Activated T-cell treated with anti-CD3 and anti-CD28 coated beads, Interleukin-2, amount 50 U/mL, for 24 hours (primary cell): ENCODE data around the gene PROB1.
"Not testable (repeated sequence)": the region's sequence is repeated elsewhere in the genome, so short reads cannot be mapped to it uniquely, and the experiment has no call there.

Source experiments
- DNase-seq: peaks from one replicate; pipeline ENCODE4 v3.0.0-alpha.2; 2020
- H3K27ac Mint-ChIP-seq: 2 replicates; pipeline ENCODE4 v1.8.0; 2020; ENCODE audit warnings: mild to moderate bottlenecking, mixed read lengths
- H3K27me3 Mint-ChIP-seq: 2 replicates; pipeline ENCODE4 v1.8.0; 2020; ENCODE audit warnings: mixed read lengths
- H3K36me3 Mint-ChIP-seq: 2 replicates; pipeline ENCODE4 v1.8.0; 2020; ENCODE audit warnings: low read depth, mixed read lengths
- H3K4me1 Mint-ChIP-seq: 2 replicates; pipeline ENCODE4 v1.8.0; 2020; ENCODE audit warnings: low read depth, mixed read lengths
- H3K4me3 Mint-ChIP-seq: 2 replicates; pipeline ENCODE4 v1.8.0; 2020; ENCODE audit warnings: mild to moderate bottlenecking, moderate library complexity, mixed read lengths
- H3K9me3 Mint-ChIP-seq: 2 replicates; pipeline ENCODE4 v1.8.0; 2020; ENCODE audit warnings: mixed read lengths

Gene PROB1

GRCh38 chr5:139392678-139393496 lies 2.0 kb downstream of the PROB1 start:
- H3K27ac Mint-ChIP-seq = peak overlapping the region; percentile 91
- H3K4me3 Mint-ChIP-seq = peak overlapping the region; percentile 90
- H3K36me3 Mint-ChIP-seq = peaks cover 36% of the 10 kb centered on the region
- H3K9me3 Mint-ChIP-seq = no peaks in the 10 kb centered on the region
- H3K27me3 Mint-ChIP-seq = no peaks in the 10 kb centered on the region
- DNase-seq = peak; percentile 88
- peaks cover 53% of the 10 kb centered on the region for H3K4me1 Mint-ChIP-seq

- Mint-ChIP-seq H3K4me1 (peaks cover 53% of the 10 kb centered on the region), H3K27ac (peak overlapping the region; percentile 91), H3K27me3 (no peaks in the 10 kb centered on the region), H3K4me3 (peak overlapping the region; percentile 90), H3K9me3 (no peaks in the 10 kb centered on the region), H3K36me3 (peaks cover 35% of the 10 kb centered on the region)
- no peak for DNase-seq
Measured at GRCh38 chr5:139392324-139392677, 2.6 kb downstream of the PROB1 start.

GRCh38 chr5:139391570-139392323 lies 3.2 kb downstream of the PROB1 start:
- Mint-ChIP-seq H3K9me3 (no peaks in the 10 kb centered on the region), H3K4me1 (peaks cover 50% of the 10 kb centered on the region), H3K36me3 (peaks cover 30% of the 10 kb centered on the region), H3K4me3 (peak overlapping the region; percentile 90), H3K27me3 (no peaks in the 10 kb centered on the region), H3K27ac (peak overlapping the region; percentile 95)
- no peak for DNase-seq

- Mint-ChIP-seq H3K4me3 (peak overlapping the region; percentile 90), H3K27ac (peak overlapping the region; percentile 95)
- no peak for DNase-seq
Measured at GRCh38 chr5:139390639-139391569, 4.0 kb downstream of the PROB1 start.

GRCh38 chr5:139389701-139390638 lies 4.9 kb downstream of the PROB1 start, which contains the start of gene MZB1:
TSS of gene MZB1 (minus strand) at chr5:139389913. CDS start at chr5:139389856, 57 bp downstream.
- H3K4me1 Mint-ChIP-seq = peaks cover 58% of the 10 kb centered on the region
- no peaks in the 10 kb centered on the region for H3K27me3 Mint-ChIP-seq
- H3K9me3 Mint-ChIP-seq = no peaks in the 10 kb centered on the region
- peak; percentile 78 for DNase-seq
- H3K27ac Mint-ChIP-seq = peak within 1 kb of the TSS; percentile 95
- H3K4me3 Mint-ChIP-seq = peak within 1 kb of the TSS; percentile 90
- peaks cover 19% of the 10 kb centered on the region for H3K36me3 Mint-ChIP-seq

More at GRCh38 chr5:139390639-139391569, 4.0 kb downstream of the PROB1 start:
- H3K27me3 Mint-ChIP-seq = no peaks in the 10 kb centered on the region
- H3K4me1 Mint-ChIP-seq = peaks cover 52% of the 10 kb centered on the region
- H3K36me3 Mint-ChIP-seq = peaks cover 25% of the 10 kb centered on the region
- H3K9me3 Mint-ChIP-seq = no peaks in the 10 kb centered on the region

- Mint-ChIP-seq H3K27ac (peak overlapping the region; percentile 57), H3K4me1 (peaks cover 63% of the 10 kb centered on the region), H3K4me3 (peak overlapping the region; percentile 23), H3K9me3 (no peaks in the 10 kb centered on the region), H3K36me3 (peaks cover 15% of the 10 kb centered on the region), H3K27me3 (no peaks in the 10 kb centered on the region)
- no peak for DNase-seq
Measured at GRCh38 chr5:139388198-139388821, 6.6 kb downstream of the PROB1 start.

GRCh38 chr5:139387611-139388197 lies 7.2 kb downstream of the PROB1 start:
- peaks cover 10% of the 10 kb centered on the region for H3K36me3 Mint-ChIP-seq
- H3K9me3 Mint-ChIP-seq = no peaks in the 10 kb centered on the region
- peak overlapping the region; percentile 23 for H3K4me3 Mint-ChIP-seq
- no peaks in the 10 kb centered on the region for H3K27me3 Mint-ChIP-seq
- DNase-seq = no peak
- H3K4me1 Mint-ChIP-seq = peaks cover 58% of the 10 kb centered on the region
- H3K27ac Mint-ChIP-seq = peak overlapping the region; percentile 57

GRCh38 chr5:139386956-139387355 lies 7.9 kb downstream of the PROB1 start:
- Mint-ChIP-seq H3K4me1 (peaks cover 56% of the 10 kb centered on the region), H3K27ac (peak overlapping the region; percentile 6)
- H3K9me3 Mint-ChIP-seq, H3K36me3 Mint-ChIP-seq, H3K27me3 Mint-ChIP-seq, H3K4me3 Mint-ChIP-seq, DNase-seq: not testable (repeated sequence)

GRCh38 chr5:139386050-139386438 lies 8.9 kb downstream of the PROB1 start:
- H3K27ac Mint-ChIP-seq = peak overlapping the region; percentile 77
- no peaks in the 10 kb centered on the region for H3K9me3 Mint-ChIP-seq
- DNase-seq = no peak
- peaks cover 48% of the 10 kb centered on the region for H3K4me1 Mint-ChIP-seq
- H3K27me3 Mint-ChIP-seq = no peaks in the 10 kb centered on the region
- no peak overlapping the region for H3K4me3 Mint-ChIP-seq
- peaks cover 2% of the 10 kb centered on the region for H3K36me3 Mint-ChIP-seq

GRCh38 chr5:139385061-139386049 lies 9.5 kb downstream of the PROB1 start:
- peaks cover 2% of the 10 kb centered on the region for H3K36me3 Mint-ChIP-seq
- H3K4me3 Mint-ChIP-seq = peak overlapping the region; percentile 49
- peaks cover 41% of the 10 kb centered on the region for H3K4me1 Mint-ChIP-seq
- H3K27me3 Mint-ChIP-seq = no peaks in the 10 kb centered on the region
- peak overlapping the region; percentile 77 for H3K27ac Mint-ChIP-seq
- DNase-seq = no peak
- H3K9me3 Mint-ChIP-seq = no peaks in the 10 kb centered on the region

GRCh38 chr5:139384591-139385051 lies 10.3 kb downstream of the PROB1 start:
- peaks cover 33% of the 10 kb centered on the region for H3K4me1 Mint-ChIP-seq
- no peak overlapping the region for H3K4me3 Mint-ChIP-seq
- H3K27me3 Mint-ChIP-seq = no peaks in the 10 kb centered on the region
- no peaks in the 10 kb centered on the region for H3K9me3 Mint-ChIP-seq
- H3K36me3 Mint-ChIP-seq = peaks cover 2% of the 10 kb centered on the region
- DNase-seq = no peak
- H3K27ac Mint-ChIP-seq = peak overlapping the region; percentile 77
